Dermis blood vessel endothelial cell (primary cell): ENCODE data around the gene BCAS3. TPM values are rescaled to one million over a fixed set of nuclear protein-coding genes. Genes with fewer than 3 reads are reported as not detected.

Source experiments
- DNase-seq: peaks from one replicate; pipeline ENCODE4 v3.0.0; 2010
- total RNA-seq: library from RNA; depleted of rRNA; stranded (reverse); fragments of >200 nt; gene quantifications from 2 replicates; pipeline ENCODE4 v1.2.3, GENCODE V29; 2014

BCAS3 gene
- total RNA-seq, 1 donor from 2014 or later, result 27.4 TPM

DNA sequence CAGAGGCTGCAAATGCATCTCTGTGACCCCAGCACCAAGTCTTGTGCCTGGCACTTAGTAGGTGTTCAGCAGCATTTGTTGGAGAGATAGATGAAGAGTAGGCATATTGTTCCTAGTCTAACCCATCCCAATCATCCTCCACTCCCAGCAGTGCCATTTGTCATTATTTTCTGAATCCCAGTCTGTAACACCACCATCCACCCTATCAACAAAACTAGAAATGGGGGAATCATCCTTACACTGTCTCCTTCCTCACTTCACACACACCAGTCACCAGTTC is 626.1 kb downstream of the BCAS3 start:
- no peak for DNase-seq

- no peak for DNase-seq
These were observed 627.4 kb downstream of the BCAS3 start for GRCh38 chr17:61305024-61305423.

GRCh38 chr17:61306003-61306402 is 628.4 kb downstream of the BCAS3 start:
- DNase-seq, result no peak

- DNase-seq, result no peak
These were observed 630.5 kb downstream of the BCAS3 start for GRCh38 chr17:61307905-61308886.

DNA sequence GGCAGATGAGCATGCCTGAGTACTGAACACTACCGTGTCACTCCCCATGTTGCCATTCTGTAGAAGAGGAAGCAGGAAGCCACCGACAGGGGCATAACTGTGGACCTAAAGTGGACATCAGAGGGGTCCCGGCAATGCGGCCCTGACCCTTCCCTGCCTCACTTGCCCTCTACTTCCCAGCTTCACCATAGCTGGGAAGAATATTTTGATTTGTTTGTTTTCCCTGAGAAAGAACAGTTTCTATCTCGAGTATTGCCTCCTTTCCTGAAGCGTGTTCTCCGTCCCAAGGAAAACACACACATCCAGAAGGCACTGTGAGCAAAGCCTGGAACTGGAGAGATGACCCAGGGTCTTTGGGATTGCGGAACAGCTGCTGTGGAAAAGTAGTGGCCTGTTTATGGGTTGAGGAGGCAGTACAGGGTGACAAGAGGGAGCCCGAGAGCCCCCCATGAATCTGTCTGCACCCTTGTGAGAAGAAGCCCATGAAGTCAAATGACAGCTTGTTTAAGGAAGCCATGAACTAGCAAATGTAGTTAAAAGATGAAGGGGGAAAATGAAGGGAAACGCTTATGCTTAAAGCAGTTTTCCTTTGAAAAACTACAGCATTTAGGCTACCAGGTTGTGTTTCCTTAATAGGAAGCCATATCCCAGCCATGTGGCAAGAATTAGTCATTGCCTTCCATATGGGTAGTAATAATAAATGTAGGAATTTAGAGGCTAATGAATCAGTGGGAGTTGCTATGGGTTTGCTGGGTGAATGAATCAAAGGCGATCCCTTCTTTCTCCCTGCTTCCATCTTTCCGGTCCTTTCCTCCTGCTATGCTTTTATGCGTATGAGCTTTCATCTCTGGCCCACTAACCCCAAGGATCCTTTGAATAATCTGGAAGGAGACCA is 632.0 kb downstream of the BCAS3 start:
- DNase-seq, result peak; percentile 13

- DNase-seq, result no peak
These were observed 632.9 kb downstream of the BCAS3 start for GRCh38 chr17:61310590-61310989.

- no peak for DNase-seq
These were observed 635.0 kb downstream of the BCAS3 start for GRCh38 chr17:61312406-61313295.

- no peak for DNase-seq
These were observed 636.0 kb downstream of the BCAS3 start for GRCh38 chr17:61313461-61314326.

DNA sequence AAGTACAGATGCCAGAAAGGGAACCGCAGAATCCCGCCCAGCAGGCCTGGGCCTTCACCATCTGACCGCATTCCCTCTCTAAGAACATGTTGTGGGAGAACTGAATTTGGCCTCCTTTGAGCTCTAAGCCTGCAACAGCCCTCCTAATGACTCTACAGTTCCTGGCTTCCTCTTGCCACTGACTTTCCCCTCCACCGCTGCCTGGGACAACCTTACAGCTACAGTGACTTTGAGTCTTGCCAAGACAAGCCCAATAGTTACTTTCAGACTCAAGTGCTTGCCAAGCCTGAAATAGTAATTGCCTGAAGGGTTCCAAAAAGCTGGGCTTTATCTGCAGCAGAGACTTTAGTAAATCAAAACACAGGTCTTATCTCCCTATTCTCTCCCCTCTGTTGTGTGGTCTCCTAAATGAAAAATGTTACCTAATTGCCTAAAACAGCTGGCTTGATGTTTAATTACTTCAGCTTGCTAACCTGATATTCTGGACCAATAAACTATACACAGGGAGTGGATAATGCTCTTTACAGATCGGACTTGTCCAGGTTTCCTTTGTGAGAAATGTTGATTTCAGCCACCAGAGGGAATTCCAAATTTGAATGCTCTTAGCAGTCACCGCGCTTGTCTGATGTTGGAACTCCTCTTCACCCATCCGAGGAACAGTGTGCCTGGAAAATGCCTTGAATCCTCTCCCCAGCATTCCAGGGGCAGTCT is 636.9 kb downstream of the BCAS3 start:
- DNase-seq, result no peak

GRCh38 chr17:61316633-61317032 is 639.0 kb downstream of the BCAS3 start:
- no peak for DNase-seq

DNA sequence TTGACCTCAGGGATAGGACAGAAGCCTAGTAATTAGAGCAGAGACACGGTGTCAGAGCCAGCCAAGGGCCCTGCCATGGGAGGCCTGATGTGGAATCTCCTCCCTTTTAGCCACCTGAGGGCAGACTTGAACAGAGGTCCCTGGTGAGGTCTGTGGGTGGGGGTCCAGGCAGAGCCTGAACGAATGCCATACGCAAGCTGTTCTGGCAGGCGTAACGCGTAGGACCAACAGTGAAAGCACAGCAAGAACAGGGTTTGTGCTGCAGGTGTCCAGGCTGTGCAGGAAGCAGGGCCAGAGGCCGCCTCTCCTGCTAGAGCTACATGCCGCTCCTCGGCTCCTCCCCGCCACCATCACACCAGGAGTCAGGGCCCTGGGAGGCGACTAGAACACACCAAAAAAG is 640.1 kb downstream of the BCAS3 start:
- DNase-seq, result no peak

DNA sequence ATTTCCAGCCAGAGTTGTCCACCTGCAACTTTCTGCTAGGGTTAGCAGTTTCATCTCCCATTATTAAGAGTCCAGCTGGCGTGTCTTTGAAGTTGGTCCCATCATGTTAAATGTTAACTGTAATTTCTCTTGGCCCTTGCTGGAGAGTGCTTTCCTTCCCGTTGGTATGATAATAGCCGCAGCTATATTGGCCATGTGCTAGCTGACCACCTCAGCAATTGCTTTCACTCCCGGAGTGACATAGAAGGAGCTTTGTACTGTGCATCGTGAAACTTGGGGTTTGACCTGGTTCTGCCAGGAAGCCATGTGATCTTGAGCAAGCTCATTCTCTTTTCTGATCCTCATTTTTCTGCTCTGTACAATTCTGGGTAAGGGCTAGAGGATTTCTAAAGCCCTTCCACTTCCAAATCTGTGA is 641.0 kb downstream of the BCAS3 start:
- no peak for DNase-seq

- no peak for DNase-seq
These were observed 643.7 kb downstream of the BCAS3 start for GRCh38 chr17:61321344-61321743.

DNA sequence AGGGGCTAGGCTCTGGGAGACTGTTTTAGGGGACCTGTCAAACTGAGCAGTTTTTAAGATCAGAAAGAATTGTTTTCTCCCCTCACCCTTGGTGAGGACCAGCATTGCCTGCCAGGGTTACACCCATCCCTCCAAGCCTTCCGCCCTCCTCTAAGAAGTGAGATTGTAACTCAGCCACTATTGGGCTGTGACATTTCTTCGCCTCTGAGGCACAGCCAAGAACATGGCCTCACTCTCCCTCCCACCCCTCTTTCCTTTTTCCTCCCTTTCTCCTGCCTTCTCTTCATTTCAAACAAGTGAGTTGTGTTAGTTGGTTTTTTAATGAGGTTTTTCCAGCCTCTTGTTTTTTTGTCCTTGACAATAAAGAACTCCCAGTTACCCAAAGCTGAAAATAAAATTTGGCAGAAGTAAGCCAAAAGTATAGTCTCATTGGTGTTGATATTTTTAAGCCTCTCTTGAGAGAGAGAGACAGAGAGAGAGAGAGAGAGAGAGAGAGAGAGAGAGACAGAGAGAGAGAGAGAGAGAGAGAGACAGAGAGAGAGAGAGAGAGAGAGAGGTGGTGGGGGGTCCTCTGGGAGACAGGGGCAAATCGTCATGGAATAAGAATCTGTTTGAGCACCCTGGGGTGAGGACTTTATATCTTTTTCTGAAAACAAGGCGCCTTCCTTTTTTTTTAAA is 644.8 kb downstream of the BCAS3 start:
- DNase-seq, result no peak

DNA sequence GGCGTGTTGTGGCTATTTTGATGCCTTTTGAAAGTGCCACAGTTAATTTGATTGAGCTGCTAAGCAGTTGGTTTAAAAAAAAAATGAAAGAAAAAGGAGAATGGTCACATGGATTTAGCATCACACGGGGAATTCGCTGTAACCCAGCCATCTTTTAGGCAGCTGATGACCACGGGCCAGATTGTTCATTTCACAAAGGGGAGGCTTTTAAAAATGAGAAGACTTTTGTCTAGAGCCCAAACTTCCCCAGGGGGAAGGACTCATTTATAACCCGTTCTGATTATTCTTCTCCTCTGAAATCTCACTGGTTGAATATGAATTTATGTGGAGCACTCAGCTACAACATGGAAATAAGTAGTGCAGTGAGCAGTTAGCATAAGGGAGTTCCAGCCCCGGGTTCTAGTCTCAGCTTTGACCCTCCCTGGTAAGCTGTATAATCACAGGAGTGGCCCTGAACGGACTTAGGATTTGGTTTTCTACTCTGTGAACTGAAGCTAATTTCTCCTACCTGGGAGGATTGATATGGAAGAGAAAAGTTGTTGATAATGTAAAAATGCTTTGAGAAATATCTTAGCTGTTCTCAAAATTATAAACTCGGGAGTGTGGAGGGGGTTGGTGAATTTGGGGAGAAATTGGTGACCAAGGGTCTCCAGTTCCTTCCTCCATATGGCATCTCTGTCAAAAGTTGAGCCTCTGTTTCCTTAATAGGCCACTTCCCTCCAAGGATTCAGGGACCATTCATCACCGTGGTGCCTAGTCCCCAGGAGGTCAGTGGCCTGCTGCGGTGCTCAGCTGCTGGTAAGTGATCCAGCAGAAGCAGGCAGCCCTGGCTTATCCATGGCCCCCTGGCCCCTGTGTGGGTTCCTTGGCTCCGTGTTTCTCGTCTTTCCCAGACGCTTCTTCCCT is 645.6 kb downstream of the BCAS3 start:
- no peak for DNase-seq

DNA sequence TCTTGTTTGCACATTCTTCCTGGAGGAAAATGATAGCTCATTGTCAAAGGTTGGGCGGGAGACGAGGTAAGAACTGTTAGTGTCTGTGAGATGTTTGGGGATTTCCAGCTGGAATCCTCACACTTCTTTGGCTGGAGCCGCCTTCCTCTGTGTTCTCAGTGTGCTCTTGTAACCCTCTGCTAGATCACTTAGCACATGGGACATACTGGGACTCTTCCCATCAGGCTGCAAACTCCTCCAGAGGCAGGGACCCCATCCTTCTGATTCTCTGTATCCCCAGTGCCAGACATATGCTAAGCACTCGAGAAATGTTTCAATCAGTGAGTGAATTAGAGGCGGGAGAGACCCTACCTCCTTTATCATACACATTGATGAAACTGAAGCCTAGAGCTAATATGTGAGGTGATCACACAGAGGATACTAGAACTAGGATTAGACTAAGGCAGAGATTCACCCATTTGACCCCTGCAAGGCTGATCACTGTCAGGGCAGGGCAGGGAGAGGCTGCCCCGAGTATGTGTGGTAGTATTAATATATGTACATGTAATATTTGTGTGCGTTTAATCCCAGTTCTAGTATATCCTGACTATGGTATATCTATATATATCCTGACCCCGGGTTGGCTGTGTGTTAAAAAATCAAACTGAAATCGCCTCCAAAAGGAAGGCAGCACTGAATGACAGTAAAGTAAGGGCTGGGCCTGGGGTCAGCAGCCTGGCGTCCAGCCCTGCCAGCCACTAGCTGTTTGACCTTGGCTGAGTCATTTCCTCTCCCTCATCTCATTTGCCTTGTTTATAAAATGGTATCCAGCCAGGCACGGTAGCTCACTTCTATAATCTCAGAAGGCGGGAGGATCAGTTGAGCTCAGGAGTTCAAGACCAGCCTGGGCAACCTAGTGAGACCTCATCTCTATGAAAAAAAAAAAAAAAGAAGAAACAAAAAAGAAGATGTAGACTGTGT is 646.5 kb downstream of the BCAS3 start:
- peak; percentile 36 for DNase-seq

DNA sequence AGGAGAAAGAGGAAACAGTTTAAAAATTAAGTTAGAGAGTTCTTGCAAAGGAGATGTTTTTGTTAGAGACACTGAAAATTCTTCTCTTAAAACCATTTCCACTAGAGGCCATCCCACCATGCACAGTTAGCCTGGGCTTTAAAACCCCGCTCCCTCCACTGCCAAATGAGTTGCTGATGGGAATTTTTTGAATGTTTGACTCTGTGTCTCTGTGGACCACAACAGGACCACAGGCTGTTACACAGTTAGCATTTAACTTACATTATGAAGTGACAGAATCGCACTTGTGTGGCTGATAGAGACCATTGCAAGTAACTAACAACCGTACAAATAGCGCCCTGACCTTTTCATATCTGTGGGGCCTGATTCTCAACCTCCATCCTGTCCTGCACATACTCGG is 647.3 kb downstream of the BCAS3 start:
- no peak for DNase-seq
